Testis (tissue), 2 donors: ENCODE data around the gene ENTHD1.

ENCODE experiments used
- POLR2A ChIP-seq: fragments of 450-650 bp; IDR thresholded peaks from one replicate; pipeline ENCODE4 v1.6.1; 2017; ENCODE audit warnings: antibody characterized with exemption, mild to moderate bottlenecking, moderate library complexity
- TF ChIP-seq, protein P1 (sequence below), 3 experiments: fragments of 450-650 bp in 2 of 3; fragments of 200-600 bp in 1 of 3; sonication (generic) in 1 of 3; IDR thresholded peaks; one replicate each; pipeline ENCODE4 v1.5.1; 2016 to 2019; ENCODE audit warnings: antibody characterized with exemption in 3 of 3, mild to moderate bottlenecking in 2 of 3, moderate library complexity in 1 of 3

GRCh38 chr22:39833093-39833492, 60.5 kb downstream of the ENTHD1 start:
- TF ChIP-seq, protein P1, sequence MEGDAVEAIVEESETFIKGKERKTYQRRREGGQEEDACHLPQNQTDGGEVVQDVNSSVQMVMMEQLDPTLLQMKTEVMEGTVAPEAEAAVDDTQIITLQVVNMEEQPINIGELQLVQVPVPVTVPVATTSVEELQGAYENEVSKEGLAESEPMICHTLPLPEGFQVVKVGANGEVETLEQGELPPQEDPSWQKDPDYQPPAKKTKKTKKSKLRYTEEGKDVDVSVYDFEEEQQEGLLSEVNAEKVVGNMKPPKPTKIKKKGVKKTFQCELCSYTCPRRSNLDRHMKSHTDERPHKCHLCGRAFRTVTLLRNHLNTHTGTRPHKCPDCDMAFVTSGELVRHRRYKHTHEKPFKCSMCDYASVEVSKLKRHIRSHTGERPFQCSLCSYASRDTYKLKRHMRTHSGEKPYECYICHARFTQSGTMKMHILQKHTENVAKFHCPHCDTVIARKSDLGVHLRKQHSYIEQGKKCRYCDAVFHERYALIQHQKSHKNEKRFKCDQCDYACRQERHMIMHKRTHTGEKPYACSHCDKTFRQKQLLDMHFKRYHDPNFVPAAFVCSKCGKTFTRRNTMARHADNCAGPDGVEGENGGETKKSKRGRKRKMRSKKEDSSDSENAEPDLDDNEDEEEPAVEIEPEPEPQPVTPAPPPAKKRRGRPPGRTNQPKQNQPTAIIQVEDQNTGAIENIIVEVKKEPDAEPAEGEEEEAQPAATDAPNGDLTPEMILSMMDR (IDR thresholded peaks at IDR 0.05) = no peak
- no peak for TF ChIP-seq POLR2A
